Loucy (cell line): Measurements from ENCODE around the gene SNX8.
"Not testable (repeated sequence)": the region's sequence is repeated elsewhere in the genome, so short reads cannot be mapped to it uniquely, and the experiment has no call there.

Experiments used
- H2AFZ ChIP-seq: fragments of 200-600 bp; sonication (generic); 2 replicates; pipeline ENCODE4 v1.6.0; 2016; ENCODE audit warnings: antibody characterized with exemption, mild to moderate bottlenecking, low read length, moderate library complexity
- H3F3A ChIP-seq: fragments of 200-600 bp; 2 replicates; pipeline ENCODE4 v1.6.0; 2016; ENCODE audit warnings: antibody characterized with exemption, low read depth, mild to moderate bottlenecking
- H3K27me3 ChIP-seq: fragments of 200-600 bp; sonication (generic); 2 replicates; pipeline ENCODE4 v1.6.1; 2014; ENCODE audit warnings: low read length, mild to moderate bottlenecking; ENCODE audit not compliant: insufficient read depth, poor library complexity, severe bottlenecking
- H3K36me3 ChIP-seq: fragments of 200-600 bp; sonication (generic); 2 replicates; pipeline ENCODE4 v1.6.1; 2016; ENCODE audit warnings: low read length; ENCODE audit not compliant: insufficient read depth
- H3K4me1 ChIP-seq: fragments of 200-600 bp; sonication (generic); 2 replicates; pipeline ENCODE4 v1.5.1; 2014; ENCODE audit warnings: low read length, mild to moderate bottlenecking; ENCODE audit not compliant: insufficient read depth, poor library complexity, severe bottlenecking
- H3K4me2 ChIP-seq: fragments of 200-600 bp; sonication (generic); 2 replicates; pipeline ENCODE4 v1.6.0; 2014; ENCODE audit warnings: antibody characterized with exemption, low read length, low read depth, mild to moderate bottlenecking; ENCODE audit not compliant: poor library complexity, severe bottlenecking
- H3K4me3 ChIP-seq: fragments of 200-600 bp; sonication (generic); 2 replicates; pipeline ENCODE4 v1.5.1; 2014; ENCODE audit warnings: low read length, mild to moderate bottlenecking, mixed read lengths; ENCODE audit not compliant: poor library complexity, severe bottlenecking
- H3K79me2 ChIP-seq: fragments of 200-600 bp; sonication (generic); 2 replicates; pipeline ENCODE4 v1.6.1; 2014; ENCODE audit warnings: low read length; ENCODE audit not compliant: insufficient read depth
- H3K9ac ChIP-seq: fragments of 200-600 bp; sonication (generic); 2 replicates; pipeline ENCODE4 v1.6.0; 2014; ENCODE audit warnings: mild to moderate bottlenecking, low read depth, low read length, moderate library complexity; ENCODE audit not compliant: poor library complexity, severe bottlenecking
- H3K9me2 ChIP-seq: fragments of 200-600 bp; sonication (generic); replicated peaks from 2 replicates; pipeline ENCODE4 v1.6.1; 2016; ENCODE audit warnings: low read depth, low read length, mixed read lengths
- H3K9me3 ChIP-seq: fragments of 200-600 bp; sonication (generic); 2 replicates; pipeline ENCODE4 v1.6.1; 2014; ENCODE audit warnings: mild to moderate bottlenecking, antibody characterized with exemption, low read length, low read depth; ENCODE audit not compliant: insufficient read depth
- H4K20me1 ChIP-seq: fragments of 200-600 bp; sonication (generic); 2 replicates; pipeline ENCODE4 v1.6.0; 2014; ENCODE audit warnings: antibody characterized with exemption, low read length, mild to moderate bottlenecking; ENCODE audit not compliant: insufficient read depth, poor library complexity, severe bottlenecking
- EZH2phosphoT487 ChIP-seq: fragments of 200-600 bp; IDR thresholded peaks from 2 replicates; pipeline ENCODE4 v1.6.1; 2018; ENCODE audit warnings: antibody characterized with exemption, mild to moderate bottlenecking, moderate library complexity, borderline replicate concordance
- TF ChIP-seq, protein P1 (sequence below): fragments of 200-600 bp; sonication (generic); conservative IDR thresholded peaks from 2 replicates; pipeline ENCODE4 v1.5.1; 2014; ENCODE audit warnings: mild to moderate bottlenecking, antibody characterized with exemption, low read length

Gene SNX8

DNA sequence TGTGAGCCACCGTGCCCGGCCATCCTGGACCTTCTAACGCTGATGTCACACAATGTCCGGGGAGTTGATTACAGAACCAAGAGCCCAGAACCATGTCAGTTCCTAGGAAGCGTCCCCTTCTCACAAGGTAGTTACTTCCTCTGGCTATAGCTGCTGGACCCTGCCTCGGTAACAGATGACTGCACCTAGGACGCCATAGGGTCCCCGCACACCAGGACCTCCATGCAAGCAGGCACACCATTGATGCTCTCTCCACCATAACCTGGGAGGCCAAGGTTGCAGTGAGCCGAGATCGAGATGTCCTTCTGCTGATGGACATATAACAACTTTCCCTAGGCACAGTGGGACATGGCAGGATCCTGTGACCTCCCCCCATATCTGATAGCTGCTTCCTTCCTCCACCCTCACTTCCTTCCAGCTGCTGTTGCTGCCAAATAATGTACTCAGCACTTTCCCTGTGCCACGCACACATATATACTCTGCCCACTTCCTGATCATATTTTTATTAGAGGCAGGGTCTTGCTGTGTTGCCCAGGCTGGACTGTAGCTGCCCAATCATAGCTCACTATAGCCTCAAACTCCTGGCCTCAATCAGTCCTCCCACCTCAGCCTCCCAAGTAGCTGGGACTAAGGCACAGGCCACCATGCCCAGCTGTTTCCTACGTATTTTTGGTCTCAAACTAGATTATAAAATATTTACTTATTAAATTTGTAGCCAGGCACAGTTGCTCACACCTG is 3.5 kb upstream of the SNX8 start:
- H3K79me2 ChIP-seq: 0 out of 2 replicates have a peak, but pooled peaks cover 7% of the 10 kb centered on the region
- no peaks in the 10 kb centered on the region for H3K36me3 ChIP-seq
- TF ChIP-seq, protein P1, sequence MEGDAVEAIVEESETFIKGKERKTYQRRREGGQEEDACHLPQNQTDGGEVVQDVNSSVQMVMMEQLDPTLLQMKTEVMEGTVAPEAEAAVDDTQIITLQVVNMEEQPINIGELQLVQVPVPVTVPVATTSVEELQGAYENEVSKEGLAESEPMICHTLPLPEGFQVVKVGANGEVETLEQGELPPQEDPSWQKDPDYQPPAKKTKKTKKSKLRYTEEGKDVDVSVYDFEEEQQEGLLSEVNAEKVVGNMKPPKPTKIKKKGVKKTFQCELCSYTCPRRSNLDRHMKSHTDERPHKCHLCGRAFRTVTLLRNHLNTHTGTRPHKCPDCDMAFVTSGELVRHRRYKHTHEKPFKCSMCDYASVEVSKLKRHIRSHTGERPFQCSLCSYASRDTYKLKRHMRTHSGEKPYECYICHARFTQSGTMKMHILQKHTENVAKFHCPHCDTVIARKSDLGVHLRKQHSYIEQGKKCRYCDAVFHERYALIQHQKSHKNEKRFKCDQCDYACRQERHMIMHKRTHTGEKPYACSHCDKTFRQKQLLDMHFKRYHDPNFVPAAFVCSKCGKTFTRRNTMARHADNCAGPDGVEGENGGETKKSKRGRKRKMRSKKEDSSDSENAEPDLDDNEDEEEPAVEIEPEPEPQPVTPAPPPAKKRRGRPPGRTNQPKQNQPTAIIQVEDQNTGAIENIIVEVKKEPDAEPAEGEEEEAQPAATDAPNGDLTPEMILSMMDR: no peak
- no peak for TF ChIP-seq EZH2phosphoT487
- no peak overlapping the region for H3K4me3 ChIP-seq
- no peak overlapping the region for H2AFZ ChIP-seq
- H4K20me1 ChIP-seq: no peaks in the 10 kb centered on the region
- peaks cover 13% of the 10 kb centered on the region for H3K4me1 ChIP-seq
- H3K9me2 ChIP-seq: no peaks in the 10 kb centered on the region
- H3K27me3 ChIP-seq: no peaks in the 10 kb centered on the region
- no peaks in the 10 kb centered on the region for H3K9me3 ChIP-seq
- peak overlapping the region; percentile 8 for H3K9ac ChIP-seq
- H3F3A ChIP-seq: no peaks in the 10 kb centered on the region
- H3K4me2 ChIP-seq: no peak overlapping the region

DNA sequence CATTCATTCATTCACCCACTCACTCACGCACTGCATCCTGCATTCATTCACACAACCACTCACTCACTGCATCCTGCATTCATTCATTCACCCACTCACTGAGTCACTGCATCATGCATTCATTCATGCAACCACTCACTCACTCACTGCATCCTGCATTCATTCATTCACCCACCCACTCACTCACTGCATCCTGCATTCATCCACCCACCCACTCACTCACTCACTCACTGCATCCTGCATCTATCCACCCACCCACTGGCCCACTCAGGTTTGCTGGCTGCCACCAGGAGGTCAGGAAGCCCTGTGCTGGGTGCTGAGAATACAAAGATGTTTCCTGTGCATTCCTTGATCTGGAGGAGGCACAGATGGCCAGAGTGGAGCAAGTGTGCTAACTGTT is 2.3 kb upstream of the SNX8 start:
- no peak overlapping the region for H3K9ac ChIP-seq
- TF ChIP-seq EZH2phosphoT487: no peak
- TF ChIP-seq, protein P1: no peak
- H3K4me1 ChIP-seq: peaks cover 20% of the 10 kb centered on the region
- no peak overlapping the region for H3K4me2 ChIP-seq
- H4K20me1 ChIP-seq: no peaks in the 10 kb centered on the region
- H3K79me2 ChIP-seq: peaks cover 7% of the 10 kb centered on the region; the same call in 1 of the 2 replicates
- no peaks in the 10 kb centered on the region for H3K36me3 ChIP-seq
- no peaks in the 10 kb centered on the region for H3K27me3 ChIP-seq
- H3K9me2 ChIP-seq: no peaks in the 10 kb centered on the region
- H3K9me3 ChIP-seq: no peaks in the 10 kb centered on the region
- H2AFZ ChIP-seq: no peak overlapping the region
- no peaks in the 10 kb centered on the region for H3F3A ChIP-seq
- H3K4me3 ChIP-seq: no peak overlapping the region

DNA sequence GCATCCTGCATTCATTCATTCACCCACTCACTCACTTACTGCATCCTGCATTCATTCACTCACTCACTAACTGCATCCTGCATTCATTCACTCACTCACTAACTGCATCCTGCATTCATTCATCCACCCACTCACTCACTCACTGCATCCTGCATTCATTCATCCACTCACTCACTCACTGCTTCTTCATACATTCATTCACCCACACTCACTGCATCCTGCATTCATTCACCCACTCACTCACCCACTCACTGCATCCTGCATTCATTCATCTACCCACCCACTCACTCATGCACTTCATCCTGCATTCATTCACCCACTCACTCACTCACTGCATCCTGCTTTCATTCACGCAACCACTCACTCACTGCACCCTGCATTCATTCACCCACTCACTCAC is 1.5 kb upstream of the SNX8 start:
- Histone ChIP-seq H3K9ac (no peak overlapping the region), H3K4me1 (peaks cover 20% of the 10 kb centered on the region), H3K36me3 (no peaks in the 10 kb centered on the region)

DNA sequence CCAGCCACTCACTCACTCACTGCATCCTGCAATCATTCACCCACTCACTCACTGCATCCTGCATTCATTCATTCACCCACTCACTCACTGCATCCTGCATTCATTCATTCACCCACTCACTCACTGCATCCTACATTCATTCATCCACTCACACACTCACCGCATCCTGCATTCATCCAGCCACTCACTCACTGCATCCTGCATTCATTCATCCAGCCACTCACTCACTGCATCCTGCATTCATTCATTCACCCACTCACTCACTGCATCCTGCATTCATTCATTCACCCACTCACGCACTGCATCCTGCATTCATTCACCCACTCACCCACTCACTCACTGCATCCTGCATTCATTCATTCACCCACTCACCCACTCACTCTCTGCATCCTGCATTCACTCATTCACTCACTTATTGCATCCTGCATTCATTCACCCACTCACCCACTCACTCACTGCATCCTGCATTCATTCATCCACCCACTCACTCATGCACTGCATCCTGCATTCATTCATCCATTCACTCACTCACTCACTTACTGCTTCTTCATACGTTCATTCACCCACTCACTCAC is 802 bp upstream of the SNX8 start:
- not testable (repeated sequence) for H3K27me3 ChIP-seq, H3K9ac ChIP-seq, H3F3A ChIP-seq, H4K20me1 ChIP-seq, H3K9me3 ChIP-seq, H3K9me2 ChIP-seq, H3K79me2 ChIP-seq, H3K36me3 ChIP-seq
- H3K4me2 ChIP-seq: peak overlapping the region; percentile 63
- peak overlapping the region; percentile 58; the same call in 1 of the 2 replicates for H2AFZ ChIP-seq
- H3K4me3 ChIP-seq: peak overlapping the region; percentile 81
- H3K4me1 ChIP-seq: peaks cover 20% of the 10 kb centered on the region

More for the DNA sequence above, 1.5 kb upstream of the SNX8 start:
- Histone ChIP-seq H4K20me1 (peaks cover 2% of the 10 kb centered on the region), H3F3A (no peaks in the 10 kb centered on the region), H2AFZ (no peak overlapping the region), H3K27me3 (no peaks in the 10 kb centered on the region), H3K4me2 (no peak overlapping the region), H3K9me3 (no peaks in the 10 kb centered on the region), H3K9me2 (no peaks in the 10 kb centered on the region), H3K4me3 (no peak overlapping the region), H3K79me2 (peaks cover 7% of the 10 kb centered on the region; the same call in 1 of the 2 replicates)
- TF ChIP-seq EZH2phosphoT487: no peak
- TF ChIP-seq, protein P1: no peak
